ENCODE measurements around the gene PECR.

PECR gene

DNA sequence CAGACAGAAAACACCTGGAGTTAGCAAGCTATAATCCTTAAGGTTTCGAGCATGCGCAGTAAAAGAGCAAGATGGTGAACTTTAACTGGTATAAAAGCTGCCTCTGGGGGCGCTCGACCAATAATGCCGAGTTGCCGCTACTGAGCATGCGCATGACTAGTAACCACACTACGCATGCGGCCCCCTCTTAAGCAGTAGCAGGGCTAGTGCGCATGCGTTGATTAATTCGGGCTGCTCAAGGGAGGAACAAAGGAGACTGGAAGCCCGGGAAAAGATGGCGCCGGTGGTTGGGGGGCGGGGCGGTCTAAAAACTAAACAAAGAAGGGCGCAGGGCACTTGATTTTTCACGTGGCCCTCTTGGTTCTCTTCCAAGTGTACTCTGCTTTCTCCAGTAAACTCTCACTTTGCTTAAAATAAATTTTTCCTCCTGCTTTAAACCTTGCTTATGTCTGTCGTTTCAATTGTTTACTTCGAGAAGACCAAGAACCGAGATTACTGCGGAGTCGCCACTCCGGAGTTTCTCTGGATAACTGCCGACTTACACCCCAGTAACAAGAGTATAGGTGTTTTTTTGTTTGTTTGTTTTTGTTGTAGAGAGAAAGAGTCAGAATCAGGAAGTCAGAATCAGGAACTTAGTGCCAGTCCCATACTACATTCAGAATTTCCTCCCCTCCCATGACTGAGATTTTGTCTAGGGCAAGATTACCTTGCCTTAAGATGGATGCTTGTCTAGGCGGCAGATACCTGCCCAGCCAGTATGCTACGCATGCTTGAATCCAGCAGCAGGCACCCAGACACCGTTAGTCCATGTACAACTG lies 33.3 kb upstream of the PECR start:
- no peak for TF ChIP-seq PAX5 (IDR thresholded peaks at IDR 0.05; ENCODE audit: insufficient read depth, low read length, severe bottlenecking)
- no peak for TF ChIP-seq TAF1 (IDR thresholded peaks at IDR 0.05; ENCODE audit: low read depth, low read length)
- TF ChIP-seq POLR2AphosphoS5 (IDR thresholded peaks at IDR 0.05; ENCODE audit: low read depth, low read length) = peak; percentile 83
- TF ChIP-seq POLR2A (IDR thresholded peaks at IDR 0.05; ENCODE audit: low read depth, low read length) = peak; percentile 73
- TF ChIP-seq POU2F2 (IDR thresholded peaks at IDR 0.05; ENCODE audit: low read depth, low read length) = peak; percentile 68
- TF ChIP-seq SPI1 (IDR thresholded peaks at IDR 0.05; ENCODE audit: low read depth, low read length) = peak; percentile 41
- FAIRE-seq (peak; percentile 98), DNase-seq (ENCODE audit: insufficient read length, low spot score) (peak; percentile 50)

GRCh38 chr2:216114382-216114713 lies 32.7 kb upstream of the PECR start:
- DNase-seq (ENCODE audit: insufficient read length, low spot score) (no peak), FAIRE-seq (no peak)
- TF ChIP-seq SPI1 (IDR thresholded peaks at IDR 0.05; ENCODE audit: low read depth, low read length) (no peak), POLR2AphosphoS5 (IDR thresholded peaks at IDR 0.05; ENCODE audit: low read depth, low read length) (no peak), POU2F2 (IDR thresholded peaks at IDR 0.05; ENCODE audit: low read depth, low read length) (no peak)

- peak; percentile 71 for FAIRE-seq
- no peak for DNase-seq (ENCODE audit: insufficient read length, low spot score)
Measured at GRCh38 chr2:216113572-216113971, 32.0 kb upstream of the PECR start.

DNA sequence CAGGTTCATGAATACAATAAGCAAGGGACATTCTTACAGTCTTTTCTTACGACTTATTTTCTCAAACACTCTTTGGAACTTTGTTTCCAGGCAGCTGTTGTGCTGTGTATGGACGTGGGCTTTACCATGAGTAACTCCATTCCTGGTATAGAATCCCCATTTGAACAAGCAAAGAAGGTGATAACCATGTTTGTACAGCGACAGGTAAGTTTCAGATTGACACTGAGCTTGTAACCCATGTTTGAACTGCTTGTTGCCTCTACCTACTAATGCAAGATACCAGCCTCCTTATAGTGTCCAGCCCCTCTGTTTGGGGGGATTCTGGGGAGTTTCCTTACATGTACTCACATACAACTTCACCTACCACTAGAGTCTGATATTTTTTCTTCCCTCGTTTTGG lies 31.3 kb upstream of the PECR start:
- no peak for TF ChIP-seq POLR2A (IDR thresholded peaks at IDR 0.05; ENCODE audit: low read depth, low read length)
- no peak for TF ChIP-seq TAF1 (IDR thresholded peaks at IDR 0.05; ENCODE audit: low read depth, low read length)
- TF ChIP-seq POLR2AphosphoS5 (IDR thresholded peaks at IDR 0.05; ENCODE audit: low read depth, low read length) = peak; percentile 29; the same call in 1 of the 2 replicates
- TF ChIP-seq PAX5 (IDR thresholded peaks at IDR 0.05; ENCODE audit: insufficient read depth, low read length, severe bottlenecking) = no peak

More at GRCh38 chr2:216113572-216113971, 32.0 kb upstream of the PECR start:
- peak; percentile 57; the same call in 1 of the 2 replicates for TF ChIP-seq POLR2AphosphoS5 (IDR thresholded peaks at IDR 0.05; ENCODE audit: low read depth, low read length)
- TF ChIP-seq POLR2A (IDR thresholded peaks at IDR 0.05; ENCODE audit: low read depth, low read length) = no peak; the same call in 1 of the 2 replicates
- peak; percentile 40; the same call in 1 of the 2 replicates for TF ChIP-seq TAF1 (IDR thresholded peaks at IDR 0.05; ENCODE audit: low read depth, low read length)
- TF ChIP-seq SPI1 (IDR thresholded peaks at IDR 0.05; ENCODE audit: low read depth, low read length) = no peak
- TF ChIP-seq POU2F2 (IDR thresholded peaks at IDR 0.05; ENCODE audit: low read depth, low read length) = peak; percentile 78
- TF ChIP-seq PAX5 (IDR thresholded peaks at IDR 0.05; ENCODE audit: insufficient read depth, low read length, severe bottlenecking) = peak; percentile 39

DNA sequence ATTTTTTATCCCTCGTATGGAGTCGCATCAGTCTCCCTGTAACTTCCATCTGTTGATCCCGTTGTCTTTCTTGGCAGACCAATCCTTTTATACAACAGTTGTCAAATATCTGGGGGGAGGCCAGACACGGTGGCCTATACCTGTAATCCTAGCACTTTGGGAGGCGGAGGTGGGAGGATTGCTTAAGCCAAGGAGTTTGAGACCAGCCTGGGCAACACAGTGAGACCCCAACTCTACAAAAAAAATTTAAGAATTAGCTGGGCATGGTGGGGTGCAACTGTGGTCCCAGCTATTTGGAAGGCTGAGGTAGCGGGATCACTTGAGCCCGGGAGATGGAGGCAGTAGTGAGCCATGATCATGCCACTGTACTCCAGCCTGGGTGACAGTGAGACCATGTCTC lies 29.5 kb upstream of the PECR start:
- no peak for DNase-seq (ENCODE audit: insufficient read length, low spot score)
- no peak for TF ChIP-seq POLR2AphosphoS5 (IDR thresholded peaks at IDR 0.05; ENCODE audit: low read depth, low read length)
- TF ChIP-seq SPI1 (IDR thresholded peaks at IDR 0.05; ENCODE audit: low read depth, low read length) = no peak
- no peak for TF ChIP-seq POLR2A (IDR thresholded peaks at IDR 0.05; ENCODE audit: low read depth, low read length)
- no peak for TF ChIP-seq TAF1 (IDR thresholded peaks at IDR 0.05; ENCODE audit: low read depth, low read length)
- FAIRE-seq = no peak

More for the DNA sequence above, 31.3 kb upstream of the PECR start:
- no peak for FAIRE-seq
- DNase-seq (ENCODE audit: insufficient read length, low spot score) = no peak

- DNase-seq (ENCODE audit: insufficient read length, low spot score) (no peak), FAIRE-seq (no peak)
- TF ChIP-seq POLR2AphosphoS5 (IDR thresholded peaks at IDR 0.05; ENCODE audit: low read depth, low read length) = no peak
- TF ChIP-seq SPI1 (IDR thresholded peaks at IDR 0.05; ENCODE audit: low read depth, low read length) = no peak
- TF ChIP-seq TAF1 (IDR thresholded peaks at IDR 0.05; ENCODE audit: low read depth, low read length) = no peak
- TF ChIP-seq POLR2A (IDR thresholded peaks at IDR 0.05; ENCODE audit: low read depth, low read length) = no peak
- no peak for TF ChIP-seq POU2F2 (IDR thresholded peaks at IDR 0.05; ENCODE audit: low read depth, low read length)
- no peak for TF ChIP-seq PAX5 (IDR thresholded peaks at IDR 0.05; ENCODE audit: insufficient read depth, low read length, severe bottlenecking)
Measured at GRCh38 chr2:216110620-216111019, 29.0 kb upstream of the PECR start.

DNA sequence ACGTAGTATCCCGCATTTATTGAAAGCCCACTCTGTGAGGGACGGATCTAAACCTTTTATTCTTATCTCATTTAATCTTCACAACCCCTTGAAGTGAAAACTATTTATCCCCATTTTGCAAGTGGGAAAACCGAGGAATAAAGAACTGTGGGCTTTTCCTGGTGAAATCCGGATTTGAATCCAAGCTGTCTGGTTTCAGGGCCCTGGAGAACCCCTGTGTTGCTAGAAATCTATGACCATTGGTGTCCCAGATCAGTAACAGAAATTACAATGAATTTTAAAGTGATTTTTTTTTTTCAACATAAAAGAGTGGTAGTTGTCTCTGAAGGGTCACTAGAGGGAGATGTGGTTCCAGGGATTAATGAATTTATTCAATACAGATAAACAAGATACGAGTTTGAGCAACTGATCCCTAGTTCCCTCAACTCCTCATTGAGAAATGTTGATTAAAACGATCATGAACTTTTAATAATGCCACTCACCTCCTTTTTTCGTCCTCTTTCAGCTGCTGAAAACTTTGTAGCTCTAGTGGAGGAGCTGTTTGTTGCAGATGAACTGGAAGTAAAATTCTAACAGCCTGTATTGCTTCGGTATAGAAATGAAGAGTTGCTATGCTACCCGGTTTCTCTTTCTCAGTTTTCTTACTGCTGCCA lies 28.5 kb upstream of the PECR start:
- TF ChIP-seq POLR2AphosphoS5 (IDR thresholded peaks at IDR 0.05; ENCODE audit: low read depth, low read length) (no peak), TAF1 (IDR thresholded peaks at IDR 0.05; ENCODE audit: low read depth, low read length) (no peak), PAX5 (IDR thresholded peaks at IDR 0.05; ENCODE audit: insufficient read depth, low read length, severe bottlenecking) (no peak), POU2F2 (IDR thresholded peaks at IDR 0.05; ENCODE audit: low read depth, low read length) (no peak), POLR2A (IDR thresholded peaks at IDR 0.05; ENCODE audit: low read depth, low read length) (no peak), SPI1 (IDR thresholded peaks at IDR 0.05; ENCODE audit: low read depth, low read length) (no peak)
- DNase-seq (ENCODE audit: insufficient read length, low spot score) = no peak
- no peak for FAIRE-seq

- TF ChIP-seq TAF1 (IDR thresholded peaks at IDR 0.05; ENCODE audit: low read depth, low read length) (peak; percentile 77), SPI1 (IDR thresholded peaks at IDR 0.05; ENCODE audit: low read depth, low read length) (peak; percentile 57), PAX5 (IDR thresholded peaks at IDR 0.05; ENCODE audit: insufficient read depth, low read length, severe bottlenecking) (peak; percentile 11), POLR2AphosphoS5 (IDR thresholded peaks at IDR 0.05; ENCODE audit: low read depth, low read length) (peak; percentile 97), POU2F2 (IDR thresholded peaks at IDR 0.05; ENCODE audit: low read depth, low read length) (peak; percentile 54; the same call in 1 of the 2 replicates), POLR2A (IDR thresholded peaks at IDR 0.05; ENCODE audit: low read depth, low read length) (peak; percentile 90)
- DNase-seq (ENCODE audit: insufficient read length, low spot score) (peak; percentile 53), FAIRE-seq (peak; percentile 98)
Measured at GRCh38 chr2:216108967-216109921, 27.6 kb upstream of the PECR start, which contains the start of gene XRCC5. XRCC5 (plus strand) TSS chr2:216109348; CDS start chr2:216109437, 89 bp downstream.
